ENCODE measurements around the gene CLRN1.

DNA sequence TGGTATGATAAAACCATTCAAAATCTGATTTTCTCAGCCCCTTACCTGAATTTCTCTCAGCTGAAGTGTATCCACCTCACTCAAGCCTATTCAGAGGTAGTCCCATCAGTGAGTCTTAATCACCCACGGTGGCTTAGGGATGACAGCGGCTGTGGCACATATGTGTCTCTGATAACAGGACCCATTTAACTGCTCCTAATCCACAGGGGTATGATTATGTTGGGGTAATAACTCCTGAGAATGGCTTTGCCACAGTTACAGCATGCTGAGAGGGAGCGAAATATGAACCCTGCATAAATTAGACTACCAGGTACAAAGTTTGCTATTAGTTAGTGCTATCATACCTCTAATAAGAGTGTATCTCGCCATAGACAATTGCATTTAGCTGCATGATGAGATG is 10.6 kb downstream of the CLRN1 start:
- TF ChIP-seq, protein P1, sequence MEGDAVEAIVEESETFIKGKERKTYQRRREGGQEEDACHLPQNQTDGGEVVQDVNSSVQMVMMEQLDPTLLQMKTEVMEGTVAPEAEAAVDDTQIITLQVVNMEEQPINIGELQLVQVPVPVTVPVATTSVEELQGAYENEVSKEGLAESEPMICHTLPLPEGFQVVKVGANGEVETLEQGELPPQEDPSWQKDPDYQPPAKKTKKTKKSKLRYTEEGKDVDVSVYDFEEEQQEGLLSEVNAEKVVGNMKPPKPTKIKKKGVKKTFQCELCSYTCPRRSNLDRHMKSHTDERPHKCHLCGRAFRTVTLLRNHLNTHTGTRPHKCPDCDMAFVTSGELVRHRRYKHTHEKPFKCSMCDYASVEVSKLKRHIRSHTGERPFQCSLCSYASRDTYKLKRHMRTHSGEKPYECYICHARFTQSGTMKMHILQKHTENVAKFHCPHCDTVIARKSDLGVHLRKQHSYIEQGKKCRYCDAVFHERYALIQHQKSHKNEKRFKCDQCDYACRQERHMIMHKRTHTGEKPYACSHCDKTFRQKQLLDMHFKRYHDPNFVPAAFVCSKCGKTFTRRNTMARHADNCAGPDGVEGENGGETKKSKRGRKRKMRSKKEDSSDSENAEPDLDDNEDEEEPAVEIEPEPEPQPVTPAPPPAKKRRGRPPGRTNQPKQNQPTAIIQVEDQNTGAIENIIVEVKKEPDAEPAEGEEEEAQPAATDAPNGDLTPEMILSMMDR (IDR thresholded peaks at IDR 0.05; ENCODE audit: insufficient read depth, low read depth, low read length), result no peak
- no peak for TF ChIP-seq EZH2 (IDR thresholded peaks at IDR 0.05; ENCODE audit: insufficient read depth, low read length)
